Astrocyte (in vitro differentiated cells and primary cell): ENCODE results near the gene VWA8. TPM values are rescaled to one million over a fixed set of nuclear protein-coding genes. Genes with fewer than 3 reads are reported as not detected.

Experiments used
- DNase-seq: peaks from one replicate; pipeline ENCODE4 v3.0.0-alpha.2; 2010; ENCODE audit warnings: low read depth
- FAIRE-seq: peaks from 2 replicates; lab custom pipeline; 2011; peaks lifted over from hg19 to GRCh38; lab: Jason Lieb, UNC
- H2AFZ ChIP-seq: 2 replicates; pipeline ENCODE4 v1.6.0; 2012; ENCODE audit warnings: low read depth, low read length, inconsistent platforms
- H3K27ac ChIP-seq: 2 replicates; pipeline ENCODE4 v1.5.1; 2011; ENCODE audit warnings: low read depth, low read length, inconsistent platforms
- H3K27me3 ChIP-seq: 2 replicates; pipeline ENCODE4 v1.6.0; 2011; ENCODE audit warnings: low read length, inconsistent platforms; ENCODE audit not compliant: insufficient read depth
- H3K36me3 ChIP-seq: 2 replicates; pipeline ENCODE4 v1.5.1; 2011; ENCODE audit warnings: low read length, inconsistent platforms; ENCODE audit not compliant: insufficient read depth
- H3K4me1 ChIP-seq: 2 replicates; pipeline ENCODE4 v1.5.1; 2011; ENCODE audit warnings: low read length, inconsistent platforms; ENCODE audit not compliant: insufficient read depth
- H3K4me2 ChIP-seq: 2 replicates; pipeline ENCODE4 v1.6.0; 2012; ENCODE audit warnings: low read length, inconsistent platforms
- H3K4me3 ChIP-seq: 2 replicates; pipeline ENCODE4 v1.5.1; 2011; ENCODE audit warnings: low read depth, mild to moderate bottlenecking, low read length, inconsistent platforms; ENCODE audit not compliant: insufficient read depth
- H3K79me2 ChIP-seq: 2 replicates; pipeline ENCODE4 v1.6.0; 2012; ENCODE audit warnings: mild to moderate bottlenecking, low read length, inconsistent platforms; ENCODE audit not compliant: insufficient read depth
- H3K9ac ChIP-seq: 2 replicates; pipeline ENCODE4 v1.6.0; 2012; ENCODE audit warnings: mild to moderate bottlenecking, low read length, inconsistent platforms
- H3K9me3 ChIP-seq: 2 replicates; pipeline ENCODE4 v1.5.1; 2012; ENCODE audit warnings: low read depth, mild to moderate bottlenecking, low read length, inconsistent platforms; ENCODE audit not compliant: insufficient read depth
- H4K20me1 ChIP-seq: 2 replicates; pipeline ENCODE4 v1.6.0; 2012; ENCODE audit warnings: low read length, inconsistent platforms; ENCODE audit not compliant: insufficient read depth
- H3K27ac Mint-ChIP-seq: one replicate; pipeline ENCODE4 v1.8.0; 2021; ENCODE audit warnings: mild to moderate bottlenecking, mixed read lengths; ENCODE audit not compliant: unreplicated experiment
- H3K27me3 Mint-ChIP-seq: one replicate; pipeline ENCODE4 v1.8.0; 2021; ENCODE audit warnings: low read depth, mixed read lengths; ENCODE audit not compliant: unreplicated experiment
- H3K36me3 Mint-ChIP-seq: one replicate; pipeline ENCODE4 v1.8.0; 2021; ENCODE audit warnings: low read depth, mixed read lengths; ENCODE audit not compliant: unreplicated experiment
- H3K4me1 Mint-ChIP-seq: one replicate; pipeline ENCODE4 v1.8.0; 2021; ENCODE audit warnings: low read depth, mixed read lengths; ENCODE audit not compliant: unreplicated experiment
- H3K4me3 Mint-ChIP-seq: one replicate; pipeline ENCODE4 v1.8.0; 2021; ENCODE audit warnings: mild to moderate bottlenecking, moderate library complexity, mixed read lengths; ENCODE audit not compliant: unreplicated experiment
- H3K9me3 Mint-ChIP-seq: one replicate; pipeline ENCODE4 v1.8.0; 2021; ENCODE audit warnings: mild to moderate bottlenecking, mixed read lengths; ENCODE audit not compliant: unreplicated experiment
- CTCF ChIP-seq: IDR thresholded peaks from 2 replicates; pipeline ENCODE4 v1.5.1; 2011; ENCODE audit warnings: low read depth, mild to moderate bottlenecking, inconsistent platforms, low read length, moderate library complexity; ENCODE audit not compliant: insufficient read depth
- EZH2 ChIP-seq: IDR thresholded peaks from 2 replicates; pipeline ENCODE4 v1.6.1; 2012; ENCODE audit warnings: mild to moderate bottlenecking, low read length, inconsistent platforms; ENCODE audit not compliant: insufficient read depth
- total RNA-seq: library from RNA; stranded (reverse); gene quantifications from 2 replicates; pipeline ENCODE4 v1.2.1, GENCODE V29; 2021

Gene VWA8
- total RNA-seq, 1 donor from 2014 or later = 15.6 TPM

DNA sequence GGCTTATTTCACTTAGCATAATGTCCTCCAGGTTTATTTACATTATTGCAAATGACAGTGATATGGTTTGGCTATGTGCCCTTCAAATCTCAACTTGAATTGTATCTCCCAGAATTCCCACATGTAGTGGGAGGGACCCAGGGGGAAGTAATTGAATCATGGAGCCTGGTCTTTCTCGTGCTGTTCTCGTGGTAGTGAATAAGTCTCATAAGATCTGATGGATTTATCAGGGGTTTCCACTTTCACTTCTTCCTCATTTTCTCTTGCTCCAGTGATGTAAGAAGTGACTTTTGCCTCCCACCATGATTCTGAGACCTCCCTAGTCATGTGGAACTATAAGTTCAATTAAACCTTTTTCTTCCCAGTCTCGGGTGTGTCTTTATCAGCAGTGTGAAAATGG lies 109.6 kb downstream of the VWA8 start:
- peaks cover 3% of the 10 kb centered on the region for H3K9me3 Mint-ChIP-seq
- H2AFZ ChIP-seq = no peak overlapping the region
- peaks cover 6% of the 10 kb centered on the region for H3K4me1 ChIP-seq
- H3K27ac Mint-ChIP-seq = no peak overlapping the region
- H3K4me3 Mint-ChIP-seq = no peak overlapping the region
- no peak overlapping the region for H3K9ac ChIP-seq
- FAIRE-seq (no peak), DNase-seq (no peak)
- H3K36me3 Mint-ChIP-seq = peaks cover 21% of the 10 kb centered on the region
- no peaks in the 10 kb centered on the region for H4K20me1 ChIP-seq
- peaks cover 3% of the 10 kb centered on the region for H3K36me3 ChIP-seq
- H3K4me1 Mint-ChIP-seq = peaks cover 4% of the 10 kb centered on the region
- H3K9me3 ChIP-seq = no peaks in the 10 kb centered on the region
- H3K27me3 ChIP-seq = no peaks in the 10 kb centered on the region
- H3K27me3 Mint-ChIP-seq = no peaks in the 10 kb centered on the region
- no peaks in the 10 kb centered on the region for H3K79me2 ChIP-seq
- no peak overlapping the region for H3K4me2 ChIP-seq
- no peak overlapping the region for H3K27ac ChIP-seq
- no peak overlapping the region for H3K4me3 ChIP-seq
- TF ChIP-seq EZH2 = no peak

DNA sequence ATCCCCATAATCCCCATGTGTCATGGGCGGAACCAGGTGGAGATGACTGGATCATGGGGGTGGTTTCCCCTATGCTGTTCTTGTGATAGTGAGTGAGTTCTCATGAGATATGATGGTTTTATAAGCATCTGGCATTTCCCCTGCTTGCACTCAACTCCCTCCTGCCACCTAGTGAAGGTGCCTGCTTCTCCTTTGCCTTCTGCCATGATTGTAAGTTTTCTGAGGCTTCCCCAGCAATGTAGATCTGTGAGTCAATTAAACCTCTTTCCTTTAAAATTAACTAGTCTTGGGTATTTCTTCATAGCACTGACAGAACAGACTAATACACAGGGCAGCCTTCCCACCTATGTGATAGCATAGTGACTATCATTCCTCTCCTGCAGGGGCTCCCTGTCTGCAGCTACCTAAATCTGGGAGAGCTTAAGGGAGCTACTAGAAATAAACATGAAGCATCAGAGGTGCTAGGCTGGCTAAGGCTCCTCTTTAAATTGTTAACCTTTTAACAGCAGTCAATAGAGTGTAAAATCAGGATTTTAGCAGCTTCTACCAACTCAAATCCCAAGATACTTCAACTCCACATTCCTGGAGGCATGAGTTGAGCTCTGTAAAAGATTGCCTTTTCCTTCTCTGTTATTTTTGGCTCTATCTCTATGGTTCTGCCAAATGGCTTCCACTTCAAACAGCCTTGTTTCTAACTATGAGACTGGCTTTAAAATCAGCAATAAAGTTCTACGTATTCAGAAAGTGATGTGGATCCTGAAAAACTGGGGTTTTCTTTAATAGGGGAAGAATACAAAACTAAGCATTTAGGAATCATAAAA lies 112.3 kb downstream of the VWA8 start:
- H3K4me3 Mint-ChIP-seq = no peak overlapping the region
- H3K27me3 ChIP-seq = no peaks in the 10 kb centered on the region
- H3K9ac ChIP-seq = no peak overlapping the region
- H3K9me3 ChIP-seq = no peaks in the 10 kb centered on the region
- FAIRE-seq = no peak
- H3K36me3 ChIP-seq = no peaks in the 10 kb centered on the region
- H2AFZ ChIP-seq = no peak overlapping the region
- H3K27ac ChIP-seq = no peak overlapping the region
- H3K4me3 ChIP-seq = no peak overlapping the region
- H3K27ac Mint-ChIP-seq = no peak overlapping the region
- H3K4me1 Mint-ChIP-seq = no peaks in the 10 kb centered on the region
- peaks cover 5% of the 10 kb centered on the region for H3K9me3 Mint-ChIP-seq
- H3K79me2 ChIP-seq = no peaks in the 10 kb centered on the region
- H3K27me3 Mint-ChIP-seq = no peaks in the 10 kb centered on the region
- peak; percentile 65 for DNase-seq
- peaks cover 6% of the 10 kb centered on the region for H3K4me1 ChIP-seq
- H4K20me1 ChIP-seq = no peaks in the 10 kb centered on the region
- H3K4me2 ChIP-seq = peak overlapping the region; percentile 23
- peaks cover 22% of the 10 kb centered on the region for H3K36me3 Mint-ChIP-seq
- TF ChIP-seq CTCF (peak; percentile 11), EZH2 (no peak)

GRCh38 chr13:41847216-41847615 lies 113.7 kb downstream of the VWA8 start:
- Histone ChIP-seq H3K27me3 (no peaks in the 10 kb centered on the region), H3K27ac (no peak overlapping the region), H3K4me2 (no peak overlapping the region), H3K4me1 (peaks cover 6% of the 10 kb centered on the region), H3K79me2 (no peaks in the 10 kb centered on the region), H2AFZ (no peak overlapping the region), H3K9ac (no peak overlapping the region), H3K9me3 (no peaks in the 10 kb centered on the region), H3K36me3 (no peaks in the 10 kb centered on the region), H4K20me1 (no peaks in the 10 kb centered on the region), H3K4me3 (no peak overlapping the region)
- Mint-ChIP-seq H3K4me1 (no peaks in the 10 kb centered on the region), H3K36me3 (peaks cover 14% of the 10 kb centered on the region), H3K4me3 (no peak overlapping the region), H3K27ac (no peak overlapping the region), H3K27me3 (no peaks in the 10 kb centered on the region), H3K9me3 (peaks cover 4% of the 10 kb centered on the region)
- DNase-seq (no peak), FAIRE-seq (no peak)
- no peak for TF ChIP-seq CTCF
